Mucosa of stomach (tissue), 1 donor: Measurements from ENCODE around the gene ZNF286A.
A peak's percentile ranks its signal among the peaks of the same experiment; 100 is the strongest.
"Not testable (repeated sequence)": the region's sequence is repeated elsewhere in the genome, so short reads cannot be mapped to it uniquely, and the experiment has no call there.

Source experiments
- H3K27me3 ChIP-seq: one replicate; pipeline ENCODE4 v1.7.0; 2013; ENCODE audit warnings: mild to moderate bottlenecking, low read length; ENCODE audit not compliant: control insufficient read depth, insufficient read depth
- H3K36me3 ChIP-seq: one replicate; pipeline ENCODE4 v1.7.0; 2013; ENCODE audit warnings: low read length; ENCODE audit not compliant: control insufficient read depth, insufficient read depth
- H3K4me1 ChIP-seq: one replicate; pipeline ENCODE4 v1.7.0; 2013; ENCODE audit warnings: mild to moderate bottlenecking, low read length; ENCODE audit not compliant: control insufficient read depth, insufficient read depth
- H3K4me3 ChIP-seq: one replicate; pipeline ENCODE4 v1.7.0; 2013; ENCODE audit warnings: low read length
- H3K9ac ChIP-seq: one replicate; pipeline ENCODE4 v1.7.0; 2013; ENCODE audit warnings: mild to moderate bottlenecking, low read length, moderate library complexity
- H3K9me3 ChIP-seq: one replicate; pipeline ENCODE4 v1.7.0; 2013; ENCODE audit warnings: mild to moderate bottlenecking, low read length, moderate library complexity; ENCODE audit not compliant: control insufficient read depth
- donor health status: Pancreatic carcinoma.

The ZNF286A gene

DNA sequence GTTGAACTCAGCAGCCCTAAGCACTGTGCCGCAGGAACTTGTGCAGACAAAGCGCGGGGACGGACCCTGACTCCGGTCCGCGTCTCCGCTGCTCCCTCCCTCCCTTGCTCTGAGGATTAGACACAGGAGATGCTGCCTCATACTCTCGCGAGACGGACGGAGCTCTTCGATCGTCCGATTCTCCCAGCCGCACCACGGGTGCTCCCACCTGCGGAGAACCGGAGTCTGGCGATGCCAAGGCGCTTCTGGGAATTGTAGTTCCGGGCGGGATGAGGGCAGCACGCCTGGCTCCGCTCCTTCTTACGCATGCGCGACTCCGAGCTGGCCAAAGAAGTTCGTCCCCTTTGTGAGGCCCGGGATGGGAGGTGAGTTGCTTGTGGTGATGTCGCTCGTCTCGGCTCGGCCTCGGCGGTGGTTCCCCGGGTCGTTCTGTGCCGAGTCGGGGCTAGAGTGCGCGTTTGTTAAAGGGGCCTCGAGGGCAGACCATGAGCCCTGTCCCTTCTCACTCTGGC is at the start of gene ZNF286A:
Gene ZNF286A (plus strand): TSS at position 340 of the 512 bp plus-strand sequence. CDS start 578 bp downstream, outside the sequence.
- not testable (repeated sequence) for H3K4me1 ChIP-seq, H3K27me3 ChIP-seq, H3K36me3 ChIP-seq, H3K9me3 ChIP-seq
- Histone ChIP-seq H3K4me3 (peak within 1 kb of the TSS; percentile 36), H3K9ac (peak within 1 kb of the TSS; percentile 55)

DNA sequence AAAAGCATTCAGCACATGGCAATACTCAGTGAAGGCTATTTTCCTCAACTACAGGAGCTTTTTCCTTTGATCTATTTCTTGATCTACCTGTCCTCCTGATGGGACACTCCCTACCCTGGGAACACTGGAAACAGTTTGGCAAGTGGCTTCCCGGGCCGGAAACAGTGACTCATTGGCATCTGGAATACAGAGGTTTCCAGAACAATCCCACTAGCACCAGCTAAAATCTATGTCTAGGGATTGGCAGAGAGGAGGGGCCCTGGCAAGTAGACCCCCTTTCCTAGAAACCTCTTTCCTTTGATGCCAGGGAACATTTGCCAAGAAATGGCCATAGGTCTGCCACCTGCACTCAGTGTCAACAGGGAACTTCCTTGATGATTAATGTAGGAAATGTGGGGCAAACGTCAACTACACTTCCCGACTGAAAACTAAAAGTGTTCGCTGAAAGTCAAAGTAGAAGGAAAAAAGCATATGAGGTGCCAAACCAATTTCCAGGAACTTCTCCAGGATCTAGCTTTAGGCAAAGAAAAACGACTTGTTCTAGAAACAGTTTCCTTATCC is 49.6 kb upstream of the ZNF286A start:
- H3K27me3 ChIP-seq = no peaks in the 10 kb centered on the region
- H3K4me3 ChIP-seq = peak overlapping the region; percentile 95
- no peaks in the 10 kb centered on the region for H3K9me3 ChIP-seq
- no peaks in the 10 kb centered on the region for H3K36me3 ChIP-seq
- peaks cover 12% of the 10 kb centered on the region for H3K4me1 ChIP-seq
- peak overlapping the region; percentile 86 for H3K9ac ChIP-seq

DNA sequence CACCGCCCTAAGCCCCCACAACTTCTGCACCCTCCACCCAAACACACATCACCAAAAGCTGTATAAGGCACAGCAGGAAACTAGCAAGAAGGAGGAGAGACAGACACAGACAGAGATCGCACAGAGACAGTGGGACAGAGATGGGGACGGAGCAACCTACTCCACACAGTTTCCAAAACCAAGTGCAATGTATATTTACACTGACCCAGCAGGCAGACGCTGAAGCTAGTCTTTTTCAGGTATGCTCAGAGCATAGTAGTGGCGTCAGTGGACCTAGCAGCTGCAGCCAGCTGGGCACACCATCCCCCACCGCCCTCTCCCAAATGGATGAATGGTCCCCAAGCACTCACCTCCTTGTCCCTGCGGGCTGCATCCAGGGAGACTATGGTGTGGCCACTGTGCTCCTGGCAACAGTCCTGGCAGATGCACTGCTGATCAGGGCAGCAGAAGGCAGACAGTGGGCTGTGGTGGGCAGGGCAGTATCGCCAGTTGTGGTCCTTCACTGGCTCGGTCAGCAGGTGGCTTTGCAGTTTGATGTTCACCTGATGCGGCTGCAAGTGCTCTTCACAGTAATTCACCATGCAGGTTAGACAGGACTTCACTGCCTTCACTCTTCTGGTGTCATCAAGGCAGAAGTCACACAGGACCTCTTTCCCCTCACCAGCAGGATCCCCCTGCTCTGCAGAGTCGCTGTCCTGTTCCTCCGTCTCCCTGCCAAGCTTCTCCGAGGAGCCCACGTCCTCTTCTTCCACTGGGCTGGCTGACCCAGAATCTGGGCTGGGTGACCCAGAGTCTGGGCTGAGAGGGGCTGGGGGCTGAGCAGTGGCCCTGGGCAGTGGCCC is 48.6 kb upstream of the ZNF286A start:
- H3K9me3 ChIP-seq = no peaks in the 10 kb centered on the region
- peaks cover 14% of the 10 kb centered on the region for H3K4me1 ChIP-seq
- no peaks in the 10 kb centered on the region for H3K27me3 ChIP-seq
- peak overlapping the region; percentile 95 for H3K4me3 ChIP-seq
- H3K36me3 ChIP-seq = no peaks in the 10 kb centered on the region
- H3K9ac ChIP-seq = peak overlapping the region; percentile 86

- Histone ChIP-seq H3K4me1 (peaks cover 19% of the 10 kb centered on the region), H3K9ac (peak overlapping the region; percentile 86)
These were observed 47.9 kb upstream of the ZNF286A start for GRCh38 chr17:15651583-15652110.

GRCh38 chr17:15652960-15653359 is 46.6 kb upstream of the ZNF286A start:
- Histone ChIP-seq H3K36me3 (no peaks in the 10 kb centered on the region), H3K27me3 (no peaks in the 10 kb centered on the region), H3K4me1 (peaks cover 24% of the 10 kb centered on the region), H3K9me3 (no peaks in the 10 kb centered on the region), H3K4me3 (no peak overlapping the region), H3K9ac (no peak overlapping the region)

More at GRCh38 chr17:15651583-15652110, 47.9 kb upstream of the ZNF286A start:
- Histone ChIP-seq H3K4me3 (peak overlapping the region; percentile 95), H3K36me3 (no peaks in the 10 kb centered on the region), H3K27me3 (no peaks in the 10 kb centered on the region), H3K9me3 (no peaks in the 10 kb centered on the region)

- not testable (repeated sequence) for H3K4me3 ChIP-seq, H3K9me3 ChIP-seq, H3K36me3 ChIP-seq, H3K9ac ChIP-seq, H3K27me3 ChIP-seq
- peaks cover 38% of the 10 kb centered on the region for H3K4me1 ChIP-seq
These were observed 45.2 kb upstream of the ZNF286A start for GRCh38 chr17:15654401-15654800.

DNA sequence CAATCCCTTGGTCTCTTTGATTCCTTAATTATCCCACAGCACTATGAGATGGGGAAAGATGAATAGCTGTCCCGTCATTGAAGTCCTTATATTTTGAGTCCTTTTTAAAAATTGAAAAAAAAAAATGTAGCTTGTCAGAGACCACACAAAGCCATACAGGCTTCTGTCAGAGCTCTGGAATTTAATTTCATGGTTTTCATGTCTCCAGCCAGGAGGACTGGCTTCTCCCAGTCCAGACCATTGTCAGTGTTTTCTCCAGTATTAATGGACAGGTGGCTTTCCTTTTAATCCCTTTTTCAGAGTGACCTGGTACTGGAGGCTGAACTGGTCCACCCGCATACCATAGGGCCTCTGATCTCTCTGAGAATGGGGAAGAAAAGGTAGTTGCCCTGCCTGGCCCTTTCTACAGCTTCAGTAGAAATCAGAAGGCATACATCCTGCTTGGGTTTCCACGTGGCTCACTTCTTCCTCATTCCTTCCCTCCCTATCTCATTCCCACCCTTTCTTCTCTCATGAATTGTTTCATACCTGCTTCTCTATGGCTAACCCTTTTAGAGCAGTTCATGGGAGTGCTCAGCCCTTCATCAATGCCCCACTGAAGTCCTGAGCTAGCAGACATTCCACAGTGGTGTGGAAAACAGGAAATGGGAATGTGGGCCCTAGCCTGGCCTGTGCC is 44.5 kb upstream of the ZNF286A start:
- H3K27me3 ChIP-seq = no peaks in the 10 kb centered on the region
- no peak overlapping the region for H3K4me3 ChIP-seq
- no peaks in the 10 kb centered on the region for H3K36me3 ChIP-seq
- peaks cover 44% of the 10 kb centered on the region for H3K4me1 ChIP-seq
- peak overlapping the region; percentile 44 for H3K9ac ChIP-seq
- no peaks in the 10 kb centered on the region for H3K9me3 ChIP-seq

DNA sequence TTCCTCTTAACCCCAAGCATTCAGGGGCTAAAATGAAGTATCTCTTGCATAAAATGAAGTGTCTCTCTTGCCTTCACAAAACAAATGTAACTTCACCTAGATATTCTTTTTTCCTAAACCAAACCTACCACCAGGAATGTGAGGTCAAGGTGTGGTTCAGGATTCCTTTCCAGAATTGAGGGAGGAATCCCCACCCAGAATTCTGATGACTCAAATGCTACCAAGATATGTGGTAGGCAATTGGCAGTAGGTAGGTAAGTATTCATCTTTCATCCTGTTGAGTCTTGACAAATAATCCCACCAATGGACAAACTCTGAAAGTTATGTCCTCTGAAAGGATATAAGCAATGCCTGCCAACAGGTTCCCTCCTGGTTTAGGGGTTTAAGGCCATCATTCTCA is 41.7 kb upstream of the ZNF286A start:
- H3K9me3 ChIP-seq = no peaks in the 10 kb centered on the region
- no peaks in the 10 kb centered on the region for H3K27me3 ChIP-seq
- no peak overlapping the region for H3K4me3 ChIP-seq
- H3K4me1 ChIP-seq = peaks cover 47% of the 10 kb centered on the region
- no peak overlapping the region for H3K9ac ChIP-seq
- no peaks in the 10 kb centered on the region for H3K36me3 ChIP-seq

DNA sequence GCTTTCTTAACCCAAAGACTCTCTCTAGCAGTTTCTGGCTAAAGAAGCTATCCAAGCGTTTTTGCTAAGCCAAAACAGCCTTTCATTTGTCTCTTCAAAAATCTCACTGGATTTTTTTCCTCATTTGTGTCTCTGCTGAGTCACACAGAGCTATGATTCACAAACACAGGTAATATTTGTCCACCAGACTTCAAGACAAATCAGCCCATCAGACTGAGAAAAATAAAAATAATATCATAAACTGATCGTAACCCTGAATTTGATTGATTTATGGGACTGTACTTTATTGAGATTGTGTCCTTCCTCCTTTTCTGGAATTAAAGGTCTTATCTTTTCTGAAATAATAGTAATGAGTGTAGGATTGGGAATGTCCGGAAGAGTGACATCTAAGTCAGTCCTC is 41.3 kb upstream of the ZNF286A start:
- Histone ChIP-seq H3K4me1 (peaks cover 47% of the 10 kb centered on the region), H3K9me3 (no peaks in the 10 kb centered on the region), H3K9ac (no peak overlapping the region), H3K4me3 (no peak overlapping the region), H3K27me3 (no peaks in the 10 kb centered on the region), H3K36me3 (no peaks in the 10 kb centered on the region)

- H3K27me3 ChIP-seq = no peaks in the 10 kb centered on the region
- peaks cover 47% of the 10 kb centered on the region for H3K4me1 ChIP-seq
- no peaks in the 10 kb centered on the region for H3K9me3 ChIP-seq
- no peak overlapping the region for H3K4me3 ChIP-seq
- H3K36me3 ChIP-seq = no peaks in the 10 kb centered on the region
- no peak overlapping the region for H3K9ac ChIP-seq
These were observed 40.3 kb upstream of the ZNF286A start for GRCh38 chr17:15659236-15659635.

- Histone ChIP-seq H3K27me3 (no peaks in the 10 kb centered on the region), H3K9me3 (no peaks in the 10 kb centered on the region), H3K4me3 (no peak overlapping the region), H3K4me1 (peaks cover 46% of the 10 kb centered on the region), H3K9ac (no peak overlapping the region), H3K36me3 (no peaks in the 10 kb centered on the region)
These were observed 39.9 kb upstream of the ZNF286A start for GRCh38 chr17:15659663-15660062.

- H3K9ac ChIP-seq = no peak overlapping the region
- no peaks in the 10 kb centered on the region for H3K9me3 ChIP-seq
- H3K4me3 ChIP-seq = no peak overlapping the region
- peaks cover 42% of the 10 kb centered on the region for H3K4me1 ChIP-seq
- no peaks in the 10 kb centered on the region for H3K36me3 ChIP-seq
- H3K27me3 ChIP-seq = no peaks in the 10 kb centered on the region
These were observed 39.5 kb upstream of the ZNF286A start for GRCh38 chr17:15660077-15660476.
